Measurements from ENCODE around the gene GREM2.

Gene GREM2

GRCh38 chr1:240611619-240612480 lies at the start of gene GREM2:
Gene GREM2 (minus strand): TSS chr1:240612155. CDS start chr1:240493475, 118,680 bp downstream.
- Mint-ChIP-seq H3K4me3 (peak within 1 kb of the TSS; percentile 79), H3K4me1 (peaks cover 25% of the 10 kb centered on the region), H3K9me3 (no peaks in the 10 kb centered on the region), H3K27me3 (peaks cover 45% of the 10 kb centered on the region), H3K27ac (no peak within 1 kb of the TSS), H3K36me3 (ENCODE audit: low read depth) (no peaks in the 10 kb centered on the region)
- DNase-seq (peak; percentile 26), ATAC-seq (peak; percentile 77)

GRCh38 chr1:240658312-240658960 lies 46.5 kb upstream of the GREM2 start:
- no peak overlapping the region for H3K27ac Mint-ChIP-seq
- no peak for DNase-seq
- H3K9me3 Mint-ChIP-seq = no peaks in the 10 kb centered on the region
- ATAC-seq = no peak
- no peaks in the 10 kb centered on the region for H3K4me1 Mint-ChIP-seq
- H3K36me3 Mint-ChIP-seq (ENCODE audit: low read depth) = no peaks in the 10 kb centered on the region
- peaks cover 5% of the 10 kb centered on the region for H3K27me3 Mint-ChIP-seq
- no peak overlapping the region for H3K4me3 Mint-ChIP-seq

DNA sequence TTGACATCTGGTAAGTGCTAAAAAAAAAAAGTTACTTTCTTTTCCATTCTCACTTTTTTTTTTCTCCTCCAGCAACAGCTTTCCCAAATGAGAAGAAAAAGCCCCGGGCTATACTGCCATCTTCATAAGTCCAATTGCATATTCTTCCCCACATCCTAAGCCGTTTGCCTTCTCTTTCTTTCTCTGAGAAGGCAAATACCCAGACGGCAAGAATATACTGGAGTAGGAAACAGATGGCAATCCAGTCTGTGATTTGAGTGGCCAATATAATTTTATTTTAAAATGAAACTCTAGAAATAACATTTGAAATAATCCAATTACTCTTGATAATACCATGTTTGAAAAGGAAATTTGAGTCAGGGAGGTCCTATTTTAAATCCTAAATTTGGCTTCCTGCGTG lies 44.6 kb upstream of the GREM2 start:
- no peak for ATAC-seq
- Mint-ChIP-seq H3K9me3 (no peaks in the 10 kb centered on the region), H3K27me3 (no peaks in the 10 kb centered on the region), H3K4me3 (no peak overlapping the region), H3K27ac (no peak overlapping the region), H3K36me3 (ENCODE audit: low read depth) (no peaks in the 10 kb centered on the region), H3K4me1 (no peaks in the 10 kb centered on the region)
- no peak for DNase-seq

DNA sequence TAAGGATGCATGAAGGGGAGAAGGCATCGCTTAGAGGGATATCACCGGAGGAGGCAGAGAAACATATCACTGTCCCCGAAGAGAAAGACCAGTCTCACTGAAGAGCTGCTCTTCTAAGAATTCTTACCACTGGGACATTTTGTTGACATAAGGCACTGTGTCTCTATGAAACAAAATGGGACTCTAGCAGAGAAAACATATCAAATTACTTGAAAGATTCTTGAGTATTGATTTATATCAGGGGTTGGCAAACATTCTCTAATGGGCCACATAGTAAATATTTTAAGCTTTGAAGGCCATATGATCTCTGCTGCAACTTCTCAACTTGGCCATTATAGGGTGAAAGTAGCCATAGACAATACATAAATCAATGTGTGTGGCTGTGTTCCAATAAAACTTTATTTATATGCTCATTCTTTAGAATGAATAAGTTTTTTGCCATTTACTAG lies 41.0 kb upstream of the GREM2 start:
- no peak for DNase-seq
- no peaks in the 10 kb centered on the region for H3K36me3 Mint-ChIP-seq (ENCODE audit: low read depth)
- no peak overlapping the region for H3K4me3 Mint-ChIP-seq
- no peaks in the 10 kb centered on the region for H3K27me3 Mint-ChIP-seq
- H3K4me1 Mint-ChIP-seq = no peaks in the 10 kb centered on the region
- no peaks in the 10 kb centered on the region for H3K9me3 Mint-ChIP-seq
- no peak for ATAC-seq
- no peak overlapping the region for H3K27ac Mint-ChIP-seq

- no peak overlapping the region for H3K4me3 Mint-ChIP-seq
- no peaks in the 10 kb centered on the region for H3K36me3 Mint-ChIP-seq (ENCODE audit: low read depth)
- DNase-seq (no peak), ATAC-seq (no peak)
- H3K4me1 Mint-ChIP-seq = no peaks in the 10 kb centered on the region
- no peaks in the 10 kb centered on the region for H3K9me3 Mint-ChIP-seq
- H3K27me3 Mint-ChIP-seq = no peaks in the 10 kb centered on the region
- H3K27ac Mint-ChIP-seq = no peak overlapping the region
Measured at GRCh38 chr1:240652549-240652948, 40.6 kb upstream of the GREM2 start.

DNA sequence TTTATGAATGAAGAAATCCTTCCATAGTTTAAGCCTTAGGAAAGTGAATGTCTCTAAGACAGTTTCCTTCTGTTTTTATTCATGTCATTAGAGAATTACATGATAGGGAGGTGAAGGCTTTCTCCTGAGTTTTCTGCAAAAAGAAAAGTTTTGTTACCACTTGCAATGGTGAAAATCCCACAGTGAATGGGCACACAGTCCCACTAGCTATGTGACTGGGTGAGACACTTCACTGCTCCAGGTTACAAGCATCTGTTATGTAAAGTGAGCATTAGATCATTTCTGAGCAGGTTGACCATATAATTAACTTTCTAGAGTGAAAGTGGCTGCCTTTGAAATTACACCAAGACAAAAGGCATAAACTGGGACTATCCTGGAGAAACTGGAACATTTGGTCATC lies 38.9 kb upstream of the GREM2 start:
- Mint-ChIP-seq H3K9me3 (no peaks in the 10 kb centered on the region), H3K36me3 (ENCODE audit: low read depth) (no peaks in the 10 kb centered on the region), H3K27me3 (no peaks in the 10 kb centered on the region), H3K27ac (no peak overlapping the region), H3K4me1 (no peaks in the 10 kb centered on the region), H3K4me3 (no peak overlapping the region)
- DNase-seq = no peak
- ATAC-seq = no peak

GRCh38 chr1:240649733-240650721 lies 38.1 kb upstream of the GREM2 start:
- no peak for DNase-seq
- ATAC-seq = no peak
- H3K4me3 Mint-ChIP-seq = no peak overlapping the region
- no peaks in the 10 kb centered on the region for H3K9me3 Mint-ChIP-seq
- H3K4me1 Mint-ChIP-seq = no peaks in the 10 kb centered on the region
- H3K36me3 Mint-ChIP-seq (ENCODE audit: low read depth) = no peaks in the 10 kb centered on the region
- H3K27ac Mint-ChIP-seq = no peak overlapping the region
- no peaks in the 10 kb centered on the region for H3K27me3 Mint-ChIP-seq

DNA sequence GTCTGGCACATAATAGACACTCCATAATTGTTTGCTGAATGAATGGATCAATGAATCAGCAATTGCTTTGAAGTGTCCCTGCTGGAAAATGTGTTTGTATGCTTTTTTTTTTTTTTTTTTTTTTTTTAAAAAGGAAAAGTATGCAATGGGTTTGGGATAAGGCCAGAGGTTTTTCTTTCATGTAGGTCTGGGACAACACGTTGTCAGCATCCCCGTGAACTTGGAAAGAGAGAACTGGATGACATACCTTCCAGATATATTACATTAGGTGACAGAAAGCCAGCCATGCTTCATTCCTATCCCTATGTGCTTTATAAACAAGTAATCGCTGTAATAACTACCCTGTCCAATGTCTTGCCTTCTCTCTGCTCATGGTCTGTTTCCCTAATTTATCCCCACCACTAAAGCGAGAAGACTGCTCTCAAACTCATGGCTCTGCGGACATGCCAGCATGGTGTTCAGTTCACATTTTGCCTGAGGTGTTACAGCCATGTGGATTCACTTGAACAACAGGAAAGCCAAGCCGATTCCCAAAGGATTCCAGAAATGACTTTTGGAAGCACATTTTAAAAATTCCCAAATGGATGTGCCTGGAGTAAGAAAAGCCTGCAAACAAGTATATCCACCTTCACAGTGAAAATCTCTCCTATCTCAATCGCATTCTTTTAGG lies 34.8 kb upstream of the GREM2 start:
- no peaks in the 10 kb centered on the region for H3K4me1 Mint-ChIP-seq
- no peak for ATAC-seq
- H3K36me3 Mint-ChIP-seq (ENCODE audit: low read depth) = no peaks in the 10 kb centered on the region
- DNase-seq = no peak
- H3K9me3 Mint-ChIP-seq = no peaks in the 10 kb centered on the region
- H3K4me3 Mint-ChIP-seq = no peak overlapping the region
- H3K27ac Mint-ChIP-seq = no peak overlapping the region
- H3K27me3 Mint-ChIP-seq = no peaks in the 10 kb centered on the region

DNA sequence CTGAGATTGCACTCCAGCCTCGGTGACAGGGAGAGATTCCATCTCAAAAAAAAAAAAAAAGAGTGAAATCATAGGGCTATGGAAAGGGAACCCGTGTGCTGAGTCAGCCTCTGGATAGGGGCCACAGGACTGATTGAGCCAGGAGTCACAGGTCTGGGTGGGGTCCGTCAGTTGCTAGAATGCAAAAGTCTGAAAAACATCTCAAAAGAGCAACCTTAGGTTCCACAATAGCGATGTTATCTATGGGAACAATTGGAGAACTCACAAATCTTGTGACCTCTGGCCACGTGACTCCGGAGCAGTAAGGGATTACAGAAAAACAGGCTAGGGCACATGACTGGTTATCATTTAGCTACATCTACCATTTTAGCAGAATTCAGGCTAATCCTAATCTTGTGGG lies 32.8 kb upstream of the GREM2 start:
- Mint-ChIP-seq H3K27me3 (no peaks in the 10 kb centered on the region), H3K4me1 (no peaks in the 10 kb centered on the region), H3K9me3 (no peaks in the 10 kb centered on the region), H3K27ac (no peak overlapping the region), H3K4me3 (no peak overlapping the region), H3K36me3 (ENCODE audit: low read depth) (no peaks in the 10 kb centered on the region)
- no peak for DNase-seq
- no peak for ATAC-seq

GRCh38 chr1:240635466-240636256 lies 23.7 kb upstream of the GREM2 start:
- Mint-ChIP-seq H3K9me3 (peaks cover 5% of the 10 kb centered on the region), H3K27ac (no peak overlapping the region), H3K4me3 (no peak overlapping the region), H3K27me3 (peaks cover 3% of the 10 kb centered on the region), H3K36me3 (ENCODE audit: low read depth) (no peaks in the 10 kb centered on the region), H3K4me1 (no peaks in the 10 kb centered on the region)
- ATAC-seq = no peak
- DNase-seq = no peak

DNA sequence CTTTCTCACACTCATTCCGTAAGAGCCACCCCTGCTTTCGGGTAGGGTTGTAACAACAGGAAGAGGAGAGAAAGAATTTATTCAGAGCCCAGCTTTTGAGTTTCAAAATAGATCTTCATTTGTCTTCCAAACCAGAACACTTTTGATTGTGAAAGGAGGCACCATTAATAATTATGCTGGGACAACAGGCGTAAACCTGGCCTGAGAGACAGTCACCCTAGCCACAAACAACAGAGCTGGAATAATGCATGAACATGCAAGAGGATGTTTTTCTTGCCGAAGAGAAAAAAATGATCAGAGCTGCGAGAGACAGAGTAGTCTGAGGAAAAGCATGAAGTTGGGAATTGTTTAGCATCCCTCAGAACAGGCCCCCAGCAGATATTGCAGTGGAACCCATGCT lies 18.5 kb upstream of the GREM2 start:
- no peak overlapping the region for H3K4me3 Mint-ChIP-seq
- no peak for ATAC-seq
- H3K36me3 Mint-ChIP-seq (ENCODE audit: low read depth) = no peaks in the 10 kb centered on the region
- no peak for DNase-seq
- peaks cover 5% of the 10 kb centered on the region for H3K9me3 Mint-ChIP-seq
- H3K4me1 Mint-ChIP-seq = no peaks in the 10 kb centered on the region
- no peak overlapping the region for H3K27ac Mint-ChIP-seq
- peaks cover 3% of the 10 kb centered on the region for H3K27me3 Mint-ChIP-seq

- H3K9me3 Mint-ChIP-seq = peaks cover 4% of the 10 kb centered on the region
- ATAC-seq = no peak
Measured at GRCh38 chr1:240621249-240621648, 9.3 kb upstream of the GREM2 start.

GRCh38 chr1:240619906-240620621 lies 8.1 kb upstream of the GREM2 start:
- no peak overlapping the region for H3K27ac Mint-ChIP-seq
- ATAC-seq (no peak), DNase-seq (no peak)
- H3K36me3 Mint-ChIP-seq (ENCODE audit: low read depth) = no peaks in the 10 kb centered on the region
- no peaks in the 10 kb centered on the region for H3K4me1 Mint-ChIP-seq
- H3K9me3 Mint-ChIP-seq = peaks cover 4% of the 10 kb centered on the region
- no peak overlapping the region for H3K4me3 Mint-ChIP-seq
- peaks cover 3% of the 10 kb centered on the region for H3K27me3 Mint-ChIP-seq

More at GRCh38 chr1:240621249-240621648, 9.3 kb upstream of the GREM2 start:
- Mint-ChIP-seq H3K36me3 (ENCODE audit: low read depth) (no peaks in the 10 kb centered on the region), H3K27me3 (peaks cover 3% of the 10 kb centered on the region), H3K4me1 (no peaks in the 10 kb centered on the region), H3K4me3 (no peak overlapping the region), H3K27ac (no peak overlapping the region)
- DNase-seq = no peak
